Pancreas (tissue), 10 donors: Measurements from ENCODE around the gene SPAG17. TPM values are rescaled to one million over a fixed set of nuclear protein-coding genes. Genes with fewer than 3 reads are reported as not detected.

ENCODE experiments used
- ATAC-seq, 4 donors: fragments of 200-7000 bp; cut with Tn5 transposase; one replicate each; pipeline versions ENCODE4 v1.8.0 to v1.9.1; 2020; ENCODE audit warnings: mild to moderate bottlenecking in 4 of 4, moderate library complexity in 4 of 4
- DNase-seq, 6 donors: peaks; one replicate each; pipeline ENCODE4 v3.0.0-alpha.2; 2020
- FAIRE-seq: peaks from 2 replicates; lab custom pipeline; 2012; peaks lifted over from hg19 to GRCh38; lab: Jason Lieb, UNC
- H3K27ac ChIP-seq, 4 donors: fragments of 200-600 bp; sonication (generic); 1 replicate in 3 of 4; 2 replicates in 1 of 4; pipeline versions ENCODE4 v1.5.0 to v1.8.0; 2020
- H3K27me3 ChIP-seq, 4 donors: fragments of 200-600 bp; one replicate each; pipeline ENCODE4 v1.8.0; 2021
- H3K36me3 ChIP-seq, 3 donors: fragments of 200-600 bp; sonication (generic) in 1 of 3; one replicate each; pipeline versions ENCODE4 v1.5.0 to v1.8.0; 2020 to 2021
- H3K4me1 ChIP-seq, 3 donors: fragments of 200-600 bp; one replicate each; pipeline ENCODE4 v1.8.0; 2021
- H3K4me3 ChIP-seq, 4 donors: fragments of 200-600 bp; sonication (generic) in 2 of 4; one replicate each; pipeline versions ENCODE4 v1.5.0 to v1.8.0; 2020 to 2021
- H3K9me3 ChIP-seq, 4 donors: fragments of 200-600 bp; one replicate each; pipeline ENCODE4 v1.8.0; 2021
- WGBS, 2 donors: extraction: QIAGEN DNeasy Blood & Tissue Kit; methylation state at CpG; one replicate each; pipeline ENCODE4 v1.1.7; 2013; 5-methylcytosine and 5-hydroxymethylcytosine counted together
- intact Hi-C, 3 donors: fragments of 100-400 bp; cut with DNase I; formaldehyde crosslinking; loops; one replicate each; pipeline versions ENCODE4 v1.11.1 to v1.14.2; 2022
- polyA plus RNA-seq, 2 donors: library from polyadenylated mRNA; stranded (reverse); fragments of 200-250 nt; gene quantifications; one replicate each; pipeline ENCODE4 v1.2.3, GENCODE V29; 2013
- total RNA-seq, 6 donors: library from RNA; stranded (reverse); fragmentation: NEBNext Ultra II Directional in 4 of 6; extraction: Animal tissue kit (Norgen Biotek cat#: 25700) in 4 of 6; gene quantifications; one replicate each; pipeline versions ENCODE4 v1.2.1 to v1.2.4, GENCODE V29; 2021 to 2023
- TF ChIP-seq, protein P1 (sequence below), 4 donors: fragments of 200-600 bp; sonication (generic) in 3 of 4; IDR thresholded peaks; one replicate each; pipeline versions ENCODE4 v1.5.0 to v1.8.0; 2021; ENCODE audit warnings: antibody characterized with exemption in 4 of 4
- donor health status: healthy with polysubstance abuse.
- donor health status: DM: no; HTN: no; CAD: no; lungs with moderate emphysema.
- donor health status: DM: no; HTN: no; CAD: no.
- donor health status: control.
- donor health status: control.
- donor health status: Bipolar disorder and iron deficiency.
- donor health status: DM: yes; HTN: yes; CAD: no.
- donor health status: DM: no; HTN: no; CAD: no.
- donor health status: DM: no; HTN: no; CAD: no.
- donor health status: DM: yes; HTN: yes; CAD: no.

SPAG17 gene
- total and polyA plus RNA-seq, 8 donors: 0.61 to 3.5 (median 1.2) TPM

DNA sequence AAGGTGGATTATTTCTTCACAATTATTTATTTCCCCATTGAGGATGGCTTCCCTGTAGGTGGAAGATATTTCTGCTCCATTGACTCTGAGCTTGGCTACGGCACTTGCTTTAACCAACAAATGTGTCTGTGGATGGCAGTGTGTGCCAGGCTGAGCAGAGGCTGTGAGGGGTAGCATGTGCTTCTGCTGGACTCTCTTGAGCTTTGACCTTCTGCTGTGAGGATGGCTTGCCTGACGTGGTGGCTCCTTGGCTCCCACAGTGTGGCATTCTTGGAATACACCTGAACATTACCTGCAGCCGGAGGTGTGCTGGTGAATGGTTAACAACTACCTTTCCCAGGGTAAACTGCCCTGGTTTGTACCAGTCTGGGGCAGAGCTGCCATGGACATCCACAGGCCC lies 208.6 kb downstream of the SPAG17 start:
- Histone ChIP-seq H3K36me3 (no peaks in the 10 kb centered on the region), H3K27me3 (no peaks in the 10 kb centered on the region), H3K27ac (no peak overlapping the region), H3K4me1 (no peaks in the 10 kb centered on the region), H3K9me3 (no peaks in the 10 kb centered on the region), H3K4me3 (no peak overlapping the region)
- FAIRE-seq: no peak
- 59 to 63% methylated on average over 3 of the region's 3 CpGs for WGBS, 2 donors
- ATAC-seq: no peak
- TF ChIP-seq, protein P1, sequence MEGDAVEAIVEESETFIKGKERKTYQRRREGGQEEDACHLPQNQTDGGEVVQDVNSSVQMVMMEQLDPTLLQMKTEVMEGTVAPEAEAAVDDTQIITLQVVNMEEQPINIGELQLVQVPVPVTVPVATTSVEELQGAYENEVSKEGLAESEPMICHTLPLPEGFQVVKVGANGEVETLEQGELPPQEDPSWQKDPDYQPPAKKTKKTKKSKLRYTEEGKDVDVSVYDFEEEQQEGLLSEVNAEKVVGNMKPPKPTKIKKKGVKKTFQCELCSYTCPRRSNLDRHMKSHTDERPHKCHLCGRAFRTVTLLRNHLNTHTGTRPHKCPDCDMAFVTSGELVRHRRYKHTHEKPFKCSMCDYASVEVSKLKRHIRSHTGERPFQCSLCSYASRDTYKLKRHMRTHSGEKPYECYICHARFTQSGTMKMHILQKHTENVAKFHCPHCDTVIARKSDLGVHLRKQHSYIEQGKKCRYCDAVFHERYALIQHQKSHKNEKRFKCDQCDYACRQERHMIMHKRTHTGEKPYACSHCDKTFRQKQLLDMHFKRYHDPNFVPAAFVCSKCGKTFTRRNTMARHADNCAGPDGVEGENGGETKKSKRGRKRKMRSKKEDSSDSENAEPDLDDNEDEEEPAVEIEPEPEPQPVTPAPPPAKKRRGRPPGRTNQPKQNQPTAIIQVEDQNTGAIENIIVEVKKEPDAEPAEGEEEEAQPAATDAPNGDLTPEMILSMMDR (IDR thresholded peaks at IDR 0.05): no peak
- DNase-seq: no peak
- intact Hi-C loops: no loop called here

DNA sequence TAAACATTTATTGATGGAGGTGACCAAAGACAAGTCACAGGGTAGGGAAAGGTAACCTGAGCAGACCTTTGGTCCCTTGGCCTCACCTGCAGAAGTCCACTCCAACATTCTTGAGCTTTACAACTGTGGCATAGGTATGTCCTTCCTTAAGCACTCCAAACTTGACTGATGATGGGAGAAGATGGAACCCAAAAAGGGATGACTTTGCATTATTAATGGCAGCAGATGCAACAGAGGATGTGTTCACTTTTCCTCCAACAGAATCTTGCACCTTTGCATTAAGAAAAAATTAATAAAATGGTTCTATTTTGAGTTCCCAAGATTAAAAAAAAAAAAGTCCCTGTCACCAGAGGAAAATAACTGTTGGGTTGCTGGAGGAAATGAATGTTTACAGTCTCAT lies 213.3 kb downstream of the SPAG17 start:
- intact Hi-C loops: no loop called here
- Histone ChIP-seq H3K4me1 (no peaks in the 10 kb centered on the region), H3K9me3 (no peaks in the 10 kb centered on the region), H3K27me3 (no peaks in the 10 kb centered on the region), H3K4me3 (no peak overlapping the region), H3K27ac (no peak overlapping the region), H3K36me3 (no peaks in the 10 kb centered on the region)
- ATAC-seq (no peak), FAIRE-seq (no peak), DNase-seq (no peak)
- TF ChIP-seq, protein P1 (IDR thresholded peaks at IDR 0.05): no peak

DNA sequence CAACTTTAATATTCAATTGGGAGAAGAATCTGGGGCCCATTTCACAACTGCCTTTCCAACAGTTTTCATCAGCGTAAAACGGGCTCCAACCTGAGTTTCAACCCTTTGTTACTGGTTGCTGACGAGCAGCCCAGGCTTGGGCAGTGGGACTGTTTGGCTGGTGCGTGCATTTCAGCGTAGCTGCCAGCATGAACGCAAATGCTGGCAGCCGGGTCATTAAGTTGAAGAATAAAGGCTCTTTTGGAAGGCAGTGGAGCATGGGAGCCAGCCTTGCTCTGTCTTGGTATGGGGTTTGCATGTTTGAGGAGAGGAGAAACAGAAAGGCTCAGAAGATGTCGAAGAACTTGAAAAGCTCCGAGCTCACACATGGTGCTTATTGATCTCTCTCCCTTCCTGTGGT lies 214.8 kb downstream of the SPAG17 start:
- no peaks in the 10 kb centered on the region for H3K27me3 ChIP-seq
- TF ChIP-seq, protein P1 (IDR thresholded peaks at IDR 0.05): no peak
- H3K4me3 ChIP-seq: no peak overlapping the region
- ATAC-seq (no peak), FAIRE-seq (no peak), DNase-seq (no peak)
- H3K27ac ChIP-seq: no peak overlapping the region
- H3K9me3 ChIP-seq: no peaks in the 10 kb centered on the region
- H3K36me3 ChIP-seq: no peaks in the 10 kb centered on the region
- WGBS, 2 donors: 71 to 73% methylated on average over 9 of the region's 9 CpGs
- no peaks in the 10 kb centered on the region for H3K4me1 ChIP-seq
- intact Hi-C loops: no loop called here

- intact Hi-C loops: no loop called here
- FAIRE-seq (no peak), DNase-seq (no peak), ATAC-seq (peak in 2 of 4 donors; percentile 36 to 50)
- TF ChIP-seq, protein P1 (IDR thresholded peaks at IDR 0.05): no peak
- 0 to 8% methylated on average over 1 of the region's 1 CpG for WGBS, 2 donors
- Histone ChIP-seq H3K4me3 (no peak overlapping the region), H3K9me3 (no peaks in the 10 kb centered on the region), H3K27me3 (no peaks in the 10 kb centered on the region), H3K4me1 (no peaks in the 10 kb centered on the region), H3K36me3 (no peaks in the 10 kb centered on the region), H3K27ac (no peak overlapping the region)
These were observed 217.1 kb downstream of the SPAG17 start for GRCh38 chr1:117967881-117968280.

DNA sequence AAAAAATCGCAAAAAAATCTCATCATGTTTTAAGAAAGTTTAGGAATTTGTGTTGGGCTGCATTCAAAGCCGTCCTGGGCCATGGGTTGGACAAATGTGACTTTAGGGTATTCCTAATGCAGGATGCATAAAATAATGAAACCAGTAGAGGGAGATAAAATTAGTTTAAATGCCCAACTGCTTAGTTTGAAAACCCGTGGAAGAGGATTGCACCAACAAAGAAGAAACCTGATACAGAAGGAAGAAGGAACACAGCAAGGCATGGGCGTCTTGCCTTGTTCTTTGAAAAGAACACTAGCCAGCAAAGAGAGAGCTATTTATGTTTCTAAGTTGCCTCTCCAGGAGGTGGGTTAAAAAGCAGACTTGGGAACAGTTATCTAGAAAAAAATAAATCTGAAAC lies 217.6 kb downstream of the SPAG17 start:
- ATAC-seq: peak in 1 of 4 donors; percentile 43
- TF ChIP-seq, protein P1 (IDR thresholded peaks at IDR 0.05): no peak

More for the DNA sequence above, 217.6 kb downstream of the SPAG17 start:
- H3K27ac ChIP-seq: no peak overlapping the region
- 56 to 60% methylated on average over 4 of the region's 4 CpGs for WGBS, 2 donors
- intact Hi-C loops: no loop called here
- H3K36me3 ChIP-seq: no peaks in the 10 kb centered on the region
- H3K4me3 ChIP-seq: no peak overlapping the region
- no peaks in the 10 kb centered on the region for H3K4me1 ChIP-seq
- no peak for DNase-seq
- H3K9me3 ChIP-seq: no peaks in the 10 kb centered on the region
- H3K27me3 ChIP-seq: no peaks in the 10 kb centered on the region
- no peak for FAIRE-seq
